GM18498 (cell line): ENCODE results near the gene TNS3.

ENCODE experiments used
- ATAC-seq: cut with Tn5 transposase; IDR thresholded peaks from one replicate; pipeline ENCODE4 v1.9.1; 2021; ENCODE audit warnings: mild to moderate bottlenecking, moderate library complexity; ENCODE audit not compliant: unreplicated experiment

Gene TNS3

DNA sequence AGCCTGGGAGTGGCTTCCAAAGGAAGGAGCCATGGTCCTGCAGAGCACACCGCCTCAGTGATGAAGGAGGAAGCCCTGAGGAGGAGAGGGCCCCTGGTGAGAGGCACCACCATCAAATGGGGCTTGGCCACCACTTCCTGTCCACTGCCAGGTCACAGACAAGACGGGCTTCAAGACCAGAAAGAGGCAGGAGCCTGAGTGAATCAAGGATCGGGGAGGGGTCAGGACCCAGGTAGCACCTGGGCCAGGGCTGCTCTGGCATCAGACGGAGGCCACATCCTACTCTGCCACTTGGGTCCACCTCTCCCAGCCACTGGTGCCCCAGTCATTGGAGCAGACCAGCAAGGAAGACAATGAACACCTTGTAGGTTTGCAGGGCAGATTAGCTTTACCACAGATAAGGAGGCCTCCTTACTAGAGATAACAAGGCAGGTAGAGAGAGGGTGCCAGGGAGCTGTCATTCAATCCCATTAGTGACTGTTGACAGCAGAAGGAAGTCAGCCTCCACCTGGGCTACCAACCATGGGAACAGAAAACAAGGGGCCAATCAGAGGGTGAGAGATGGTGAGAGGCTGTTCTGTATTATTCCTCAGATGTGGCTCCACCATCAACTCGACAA is 143.4 kb downstream of the TNS3 start:
- ATAC-seq, result no peak

DNA sequence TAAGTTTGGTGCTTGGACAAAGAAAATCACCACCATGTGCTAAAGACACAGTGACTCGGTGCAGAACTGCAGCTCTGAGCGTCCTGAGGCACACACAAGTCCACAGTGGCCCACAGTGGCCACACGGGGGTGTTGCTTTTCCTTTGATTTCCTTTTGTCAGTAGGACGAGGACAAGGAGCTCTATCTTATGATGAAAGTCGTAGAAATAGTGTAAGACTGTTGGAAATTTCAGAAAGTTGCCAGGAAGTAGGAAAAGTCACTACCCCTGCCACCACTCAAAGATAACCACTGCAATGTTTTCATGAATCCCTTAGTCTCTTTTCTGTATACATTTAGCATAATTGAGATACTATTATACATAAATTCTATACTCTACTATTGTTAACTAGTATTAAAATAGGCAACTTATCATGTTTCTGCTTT is 146.0 kb downstream of the TNS3 start:
- no peak for ATAC-seq

DNA sequence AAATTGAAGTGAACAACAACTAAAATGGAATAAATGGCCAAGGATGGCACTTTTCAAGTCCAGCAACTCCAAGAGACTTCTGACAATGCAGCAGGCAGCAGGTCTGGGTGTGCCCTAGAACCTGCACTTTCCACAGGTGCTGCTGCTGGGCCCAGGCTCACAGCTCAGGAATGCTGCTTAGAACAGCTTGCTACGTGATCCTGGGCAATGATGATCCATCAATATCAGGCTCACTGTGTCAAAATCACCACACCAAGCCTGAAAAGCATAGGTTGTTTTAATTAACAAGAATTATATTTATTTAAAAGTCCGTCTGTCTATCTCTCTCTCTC is 148.4 kb downstream of the TNS3 start:
- ATAC-seq, result no peak

DNA sequence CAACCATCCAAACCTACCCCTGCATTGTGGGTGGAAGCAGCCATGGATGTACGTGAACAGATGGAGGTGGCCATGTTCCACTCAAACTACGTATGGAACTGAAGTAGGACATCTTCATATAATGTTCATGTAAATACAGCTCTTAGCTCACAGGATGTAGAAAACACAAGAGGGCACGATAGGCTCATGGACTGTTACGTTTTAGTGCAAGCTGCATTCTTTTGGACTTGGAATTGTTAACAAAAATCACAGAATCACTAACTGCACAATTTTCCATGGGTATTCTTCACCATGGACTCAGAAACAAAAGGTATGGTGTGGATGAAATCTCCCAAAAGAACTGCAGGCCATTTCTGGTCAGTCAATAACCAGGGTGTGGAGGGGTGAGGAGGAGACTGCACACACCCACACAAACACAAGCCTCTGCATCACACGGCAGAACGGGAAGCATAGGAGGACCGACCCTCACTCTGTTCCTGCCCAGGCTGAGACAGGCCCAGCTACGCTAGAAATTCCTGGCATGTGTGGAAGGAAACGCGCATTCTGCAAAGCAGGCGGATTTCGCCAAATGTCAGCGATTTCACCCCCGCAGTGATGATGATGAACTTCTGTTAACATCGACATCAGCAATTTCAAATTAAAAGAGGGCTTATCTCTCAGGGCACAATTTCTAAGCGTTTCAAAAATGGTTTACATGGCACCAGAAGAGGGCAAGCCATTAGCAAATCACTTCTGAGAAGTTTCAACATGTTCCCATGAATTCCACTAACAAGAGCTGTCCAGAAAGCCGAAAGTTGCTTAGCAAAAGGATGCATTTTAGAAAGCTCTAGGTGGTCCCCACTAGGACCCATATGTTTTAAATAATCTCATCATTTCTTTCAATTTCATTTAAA is 149.0 kb downstream of the TNS3 start:
- ATAC-seq, result no peak

DNA sequence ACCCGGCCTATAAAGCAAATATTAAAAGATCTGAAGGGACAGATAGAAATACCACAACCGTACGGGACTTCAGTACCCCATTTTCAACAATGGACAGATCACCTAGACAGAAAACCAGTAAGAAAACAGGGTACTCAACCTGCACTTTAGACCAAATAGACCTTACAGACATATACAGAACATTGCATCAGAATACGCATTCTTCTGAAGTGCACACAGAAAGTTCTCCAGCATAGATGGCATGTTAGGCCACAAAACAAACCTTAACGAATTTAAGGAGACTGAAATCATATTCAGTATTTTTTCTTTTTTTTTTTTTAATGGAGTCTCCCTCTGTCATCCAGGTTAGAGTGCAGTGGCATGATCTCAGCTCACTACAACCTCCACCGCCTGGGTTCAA is 151.5 kb downstream of the TNS3 start:
- ATAC-seq, result no peak

DNA sequence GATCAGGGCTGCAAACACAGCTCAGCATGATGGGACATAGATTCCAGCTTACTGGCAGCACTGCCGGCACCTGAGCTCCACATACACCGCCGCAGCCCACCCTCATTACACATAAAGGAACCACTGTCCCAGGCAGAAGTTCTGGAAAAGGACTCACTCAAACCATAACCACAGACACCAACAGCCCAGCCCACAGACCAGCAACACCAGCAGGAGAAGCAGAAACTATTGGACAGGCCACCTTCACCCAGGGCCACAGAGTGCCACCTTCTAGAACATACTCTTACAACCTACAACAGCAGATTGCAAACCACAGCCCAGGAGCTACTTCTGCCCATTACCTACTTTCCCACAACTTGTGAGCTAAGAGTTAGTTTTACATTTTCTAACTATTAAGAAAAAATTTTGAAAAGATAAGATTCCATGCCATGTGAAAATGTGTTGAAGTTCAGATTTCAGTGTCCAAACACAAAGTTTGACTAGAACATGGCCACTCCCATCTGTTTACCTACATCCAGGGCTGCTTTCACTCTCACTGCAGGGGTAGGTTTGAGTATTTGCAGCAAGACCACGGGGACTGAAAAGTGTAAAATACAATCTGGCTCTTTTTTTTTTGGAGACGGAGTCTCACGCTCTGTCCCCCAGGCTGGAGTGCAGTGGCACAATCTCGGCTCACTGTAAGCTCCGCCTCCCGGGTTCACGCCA is 153.0 kb downstream of the TNS3 start:
- no peak for ATAC-seq

DNA sequence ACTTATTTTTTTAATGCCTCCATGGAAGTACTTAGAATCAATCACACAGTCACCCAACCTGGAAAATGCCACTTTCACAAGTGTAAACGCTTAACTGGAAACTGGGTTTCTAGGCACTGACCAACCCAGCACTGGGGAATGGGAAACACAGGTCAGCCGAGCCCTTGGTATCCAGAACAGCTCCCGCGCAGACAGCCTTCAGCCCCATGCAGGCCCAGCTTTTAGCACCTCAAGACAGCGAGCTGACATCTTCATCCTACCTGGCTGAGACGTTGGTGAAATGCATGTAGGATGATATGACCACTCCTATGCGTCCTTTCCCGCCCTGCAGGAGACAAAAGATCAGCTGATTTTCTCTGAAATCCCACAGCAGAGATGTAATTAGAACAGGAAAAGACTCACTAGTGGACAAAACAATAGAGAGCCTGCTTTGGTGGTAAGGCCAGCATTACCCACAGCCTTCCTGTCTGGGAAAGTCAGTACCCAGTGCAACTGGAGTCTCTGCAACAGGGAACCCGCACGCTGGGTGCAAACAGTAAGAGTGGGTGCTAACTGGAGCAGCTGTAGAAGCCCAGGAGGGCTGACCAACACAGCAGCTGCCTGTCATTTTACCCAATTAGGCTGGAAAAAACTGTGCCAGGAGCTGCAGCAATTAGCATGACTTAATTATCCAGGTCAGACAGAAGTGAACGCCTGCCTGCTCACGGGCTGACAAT is 153.7 kb downstream of the TNS3 start:
- no peak for ATAC-seq

DNA sequence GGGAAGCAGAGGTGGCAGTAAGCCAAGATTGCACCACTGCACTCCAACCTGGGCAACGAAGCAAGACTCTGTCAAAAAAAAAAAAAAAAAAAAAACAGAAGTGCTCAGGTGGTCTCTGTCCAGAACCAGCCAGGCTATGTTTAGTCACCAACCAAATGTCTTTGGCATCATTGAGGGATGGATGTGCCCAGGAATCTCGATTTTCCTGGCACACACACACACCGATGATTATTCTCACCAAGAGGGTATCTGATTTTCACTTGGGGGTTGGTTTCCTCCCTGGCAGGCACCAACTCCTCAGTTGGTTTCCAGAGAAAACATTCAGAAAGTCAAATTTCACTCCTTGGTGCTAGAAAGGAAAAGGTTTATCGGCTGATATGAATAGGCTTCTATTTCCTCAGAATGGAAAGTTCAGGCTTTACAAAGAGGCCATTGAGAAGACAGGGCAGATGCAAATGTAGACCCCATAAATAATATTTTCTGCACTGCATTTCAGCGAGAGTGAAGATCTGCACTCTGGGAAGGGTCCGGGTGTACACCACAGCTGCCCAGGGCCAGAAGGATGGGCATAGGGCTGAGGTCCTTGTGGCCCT is 154.8 kb downstream of the TNS3 start:
- ATAC-seq, result no peak

DNA sequence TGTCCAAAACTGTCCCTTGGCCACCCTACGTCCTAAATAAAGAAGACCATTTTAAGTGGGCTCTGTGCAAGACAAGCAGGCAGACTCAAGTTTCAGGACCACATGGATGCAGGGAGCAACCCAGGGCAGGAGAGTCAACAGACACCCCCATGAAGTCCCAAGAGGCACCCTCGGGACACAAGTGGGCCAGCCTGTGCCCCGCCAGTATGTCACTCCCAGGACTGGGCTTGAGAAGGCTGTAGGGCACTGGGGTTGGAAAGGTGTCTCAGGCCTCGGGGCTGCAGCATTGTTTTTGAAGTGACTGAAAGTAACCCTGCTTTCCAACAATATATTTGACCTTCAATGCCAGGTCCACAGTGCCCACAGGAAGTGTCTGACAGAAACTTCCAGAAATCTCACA is 157.4 kb downstream of the TNS3 start:
- ATAC-seq, result no peak

DNA sequence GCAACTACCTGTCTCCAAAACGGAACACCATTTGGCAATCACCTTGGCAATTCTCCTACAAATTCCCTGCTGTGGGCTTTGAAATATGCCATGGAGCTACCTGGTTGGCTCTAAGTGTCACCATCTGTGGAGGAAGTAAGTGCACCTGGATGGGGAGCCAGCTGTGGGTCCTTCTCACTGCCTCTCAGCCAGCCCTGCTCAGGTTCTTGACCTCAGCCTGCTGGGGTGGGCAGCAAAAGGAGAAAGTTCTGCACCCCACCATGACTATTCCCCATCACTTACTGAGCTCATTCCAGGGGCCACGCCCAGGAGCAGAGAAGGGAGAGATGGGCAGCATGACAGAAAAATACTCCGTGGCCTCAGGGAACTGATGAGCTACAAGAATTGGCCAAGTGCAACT is 158.7 kb downstream of the TNS3 start:
- ATAC-seq, result no peak

DNA sequence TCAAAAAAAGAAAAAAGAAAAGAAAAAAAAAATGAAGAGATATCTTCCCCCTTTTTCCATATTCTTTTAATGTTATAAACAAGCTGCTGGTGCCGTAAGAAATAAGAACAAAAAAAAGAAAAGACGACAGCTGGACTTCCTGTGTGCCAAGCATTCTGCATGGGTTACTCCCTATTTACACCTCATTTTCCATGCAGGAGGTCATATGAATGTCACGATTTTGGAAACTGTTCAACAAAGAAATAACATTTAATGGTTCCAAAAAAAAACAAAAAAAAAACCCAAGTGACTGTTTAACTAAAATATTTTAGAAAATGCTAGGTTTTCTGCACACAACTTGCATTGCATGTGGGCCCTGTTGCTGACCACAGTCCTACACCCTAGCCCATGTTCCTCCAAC is 159.3 kb downstream of the TNS3 start:
- no peak for ATAC-seq

DNA sequence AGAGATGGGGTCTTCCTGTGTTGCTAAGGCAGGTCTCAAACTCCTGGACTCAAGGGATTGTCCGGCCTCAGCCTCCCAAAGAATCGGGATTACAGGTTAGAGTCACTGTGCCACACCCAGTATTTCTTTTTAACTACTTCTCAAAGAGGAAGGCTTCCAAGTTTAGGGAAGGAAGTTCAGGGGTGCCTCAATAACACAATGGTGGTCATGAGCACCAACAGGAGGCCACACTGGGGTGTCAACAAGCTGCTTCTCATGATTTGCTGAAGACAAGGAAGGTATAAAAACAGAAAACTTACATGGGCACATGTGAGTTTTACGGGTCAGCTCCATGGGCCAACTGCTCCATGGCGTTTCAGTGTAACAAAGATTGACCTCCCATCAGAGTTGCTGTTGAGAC is 160.5 kb downstream of the TNS3 start:
- ATAC-seq, result no peak

DNA sequence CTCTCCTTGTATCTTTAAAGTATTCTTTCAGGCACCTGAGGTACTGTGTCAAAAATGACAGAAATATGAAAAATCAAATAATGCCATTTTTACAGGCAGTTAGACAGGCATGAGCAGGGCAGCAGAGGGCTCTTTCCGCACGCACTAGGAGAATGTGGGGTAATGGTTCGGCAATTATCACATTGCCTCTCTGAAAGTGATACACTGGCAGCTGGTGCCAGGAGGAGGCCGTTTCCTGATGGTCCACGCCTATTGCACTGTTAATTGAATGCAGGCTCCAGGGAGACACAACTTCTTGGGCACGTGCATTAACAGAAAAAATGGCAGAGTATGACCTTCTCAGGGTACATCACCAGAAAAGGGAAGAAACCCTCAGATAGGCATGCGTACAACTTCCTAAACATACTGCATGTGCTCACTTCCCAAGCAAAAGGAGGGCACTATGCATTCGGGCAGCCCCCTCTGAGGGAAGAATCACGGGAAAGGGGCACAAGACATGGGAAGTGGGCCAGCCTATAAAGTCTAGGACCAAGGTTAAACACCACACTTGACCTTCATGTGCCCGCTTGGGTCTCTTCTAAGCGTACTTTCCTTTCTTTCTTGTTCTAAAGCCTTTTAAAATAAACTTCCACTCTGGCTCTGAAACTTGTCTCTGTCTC is 161.7 kb downstream of the TNS3 start:
- no peak for ATAC-seq

DNA sequence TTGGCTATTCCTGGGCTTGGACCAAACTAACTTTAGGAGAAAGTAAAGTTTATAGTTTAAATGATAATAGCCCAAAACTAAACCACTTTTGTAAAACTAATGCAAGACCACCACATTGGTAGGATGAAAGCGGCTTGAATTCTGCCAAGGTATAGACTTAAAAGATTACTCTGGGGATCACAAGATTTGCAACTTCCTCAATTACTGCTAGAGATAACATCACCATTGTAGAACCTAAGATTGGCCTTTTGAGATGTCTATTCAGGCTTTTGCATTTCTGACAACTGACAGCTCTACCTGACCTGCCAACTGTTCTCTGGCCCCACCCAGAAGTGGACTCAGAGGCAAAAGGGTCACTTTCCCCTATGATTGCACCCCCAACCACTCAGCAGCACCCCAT is 162.4 kb downstream of the TNS3 start:
- no peak for ATAC-seq

DNA sequence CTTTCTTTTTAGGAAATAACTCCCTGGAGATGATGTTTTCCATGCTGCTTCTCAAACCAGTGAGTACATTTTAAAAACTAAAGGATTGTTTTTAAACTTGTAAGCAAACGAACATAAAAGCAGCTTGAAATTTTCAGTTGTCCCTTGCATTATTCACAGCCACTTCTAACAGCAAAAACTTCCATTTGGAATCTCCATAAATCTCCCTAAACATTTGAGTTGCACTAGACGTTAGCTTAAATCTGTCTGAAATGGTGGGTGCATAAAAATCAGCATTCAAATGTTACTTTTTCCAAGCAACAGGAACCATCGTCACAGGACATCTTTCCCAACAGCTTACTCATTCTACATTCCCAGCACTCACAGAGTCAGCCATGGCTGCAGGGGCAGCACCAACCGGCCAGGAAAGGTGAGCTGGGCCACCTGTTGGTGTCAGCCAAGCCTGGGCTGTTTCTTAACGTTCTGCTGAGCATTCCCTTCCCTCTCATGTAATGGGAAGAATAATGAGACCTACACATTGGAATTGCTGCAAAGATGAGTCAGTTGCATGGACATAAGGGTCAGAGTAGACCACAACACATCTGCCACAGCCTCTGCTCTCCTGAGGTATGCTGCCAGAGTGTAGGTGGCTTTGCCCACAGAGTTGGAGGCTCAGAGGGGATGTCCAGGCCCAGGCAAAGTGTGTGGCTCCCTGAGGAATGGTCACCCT is 163.2 kb downstream of the TNS3 start:
- ATAC-seq, result no peak

DNA sequence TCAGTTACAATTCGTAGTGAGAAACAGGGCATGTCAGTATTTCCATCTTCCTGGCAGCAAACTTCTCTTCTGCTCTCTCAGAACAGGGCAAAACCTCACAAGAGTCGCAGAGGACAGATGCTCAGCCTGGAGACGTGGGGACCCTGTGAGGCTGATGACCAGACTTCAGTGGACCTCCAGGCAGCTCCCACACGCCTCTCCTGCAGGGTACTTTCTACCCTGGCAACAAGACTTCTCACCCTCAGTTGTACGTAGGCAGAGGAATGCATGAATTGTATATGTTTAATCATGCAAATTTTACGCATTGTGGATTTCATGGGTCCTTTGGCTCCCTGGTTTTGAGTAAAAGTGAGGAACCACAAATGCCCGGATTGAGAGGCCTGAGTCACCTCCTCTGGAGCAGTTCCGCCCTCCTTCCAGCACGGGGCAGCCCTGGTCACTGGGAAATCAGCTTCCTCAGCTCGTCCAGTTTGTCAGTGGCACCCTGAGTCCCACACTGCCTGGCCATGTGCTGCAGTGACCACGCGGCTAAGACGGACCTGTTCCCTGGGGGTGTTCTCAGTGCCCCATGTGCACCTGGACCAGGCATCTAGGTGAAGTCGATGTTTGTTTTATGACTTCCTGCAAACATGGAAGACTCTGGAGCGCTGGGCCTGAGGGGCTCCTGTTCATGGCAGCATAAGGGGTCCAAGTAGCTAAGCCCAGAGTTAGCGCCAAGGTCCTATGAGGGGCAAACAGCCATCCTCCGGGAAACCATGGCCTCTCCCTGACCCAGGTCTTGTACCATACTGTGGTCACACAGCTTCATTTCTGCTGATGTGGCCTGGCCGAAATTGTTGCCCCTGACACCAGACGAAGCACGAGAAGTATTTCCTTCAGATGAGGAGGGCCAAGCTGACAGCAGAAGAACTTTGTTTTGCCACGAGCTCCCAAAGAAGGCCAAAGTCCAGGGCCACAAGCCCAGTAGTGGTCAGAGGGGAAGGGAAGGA is 165.1 kb downstream of the TNS3 start:
- no peak for ATAC-seq

DNA sequence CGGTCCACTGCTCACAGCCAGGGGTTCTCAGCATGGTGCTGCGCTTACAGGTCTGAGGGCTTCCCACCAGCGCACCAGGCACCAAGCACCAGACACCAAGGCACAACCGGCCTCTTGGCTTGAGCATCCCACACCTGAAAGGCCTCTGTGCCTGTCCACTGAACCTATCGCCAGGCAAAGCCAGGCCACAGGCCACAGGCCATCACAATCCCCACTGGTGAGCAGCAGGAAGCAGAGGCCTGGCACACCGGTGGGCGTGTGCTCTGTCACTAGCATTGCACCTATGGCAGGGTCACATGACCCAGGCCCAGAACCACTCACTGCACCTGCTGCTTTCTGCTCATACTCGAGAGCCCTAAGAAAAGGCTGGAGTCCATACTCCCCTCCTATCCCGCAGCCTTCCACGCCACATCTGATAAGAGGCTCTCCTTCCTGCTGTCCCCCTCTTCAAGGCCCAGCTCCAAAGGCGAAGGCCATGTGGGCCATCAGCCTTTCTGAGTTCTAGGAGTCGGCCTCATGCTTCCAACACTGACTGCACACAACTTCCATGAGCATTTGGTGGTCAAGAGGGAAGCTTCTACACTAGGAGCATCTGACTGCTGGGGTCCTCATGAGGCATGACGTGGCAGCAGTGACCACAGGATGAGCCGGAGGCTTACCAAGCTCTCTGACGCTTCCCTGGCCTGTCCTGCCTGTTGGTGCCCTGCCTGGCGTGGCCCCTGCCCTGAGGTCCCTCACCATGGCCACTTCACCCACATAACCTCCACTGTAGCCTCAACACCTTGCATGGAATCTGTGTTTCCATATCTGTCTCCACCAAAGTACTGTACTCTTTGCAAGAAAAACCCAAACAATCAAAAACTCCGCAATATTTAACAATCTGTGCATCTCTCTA is 166.3 kb downstream of the TNS3 start:
- no peak for ATAC-seq
